ENCODE results near the gene FREY1. TPM values are rescaled to one million over a fixed set of nuclear protein-coding genes. Genes with fewer than 3 reads are reported as not detected.

FREY1 gene
- total RNA-seq, 2 experiments from 2014 or later = 3.2 to 3.9 TPM

DNA sequence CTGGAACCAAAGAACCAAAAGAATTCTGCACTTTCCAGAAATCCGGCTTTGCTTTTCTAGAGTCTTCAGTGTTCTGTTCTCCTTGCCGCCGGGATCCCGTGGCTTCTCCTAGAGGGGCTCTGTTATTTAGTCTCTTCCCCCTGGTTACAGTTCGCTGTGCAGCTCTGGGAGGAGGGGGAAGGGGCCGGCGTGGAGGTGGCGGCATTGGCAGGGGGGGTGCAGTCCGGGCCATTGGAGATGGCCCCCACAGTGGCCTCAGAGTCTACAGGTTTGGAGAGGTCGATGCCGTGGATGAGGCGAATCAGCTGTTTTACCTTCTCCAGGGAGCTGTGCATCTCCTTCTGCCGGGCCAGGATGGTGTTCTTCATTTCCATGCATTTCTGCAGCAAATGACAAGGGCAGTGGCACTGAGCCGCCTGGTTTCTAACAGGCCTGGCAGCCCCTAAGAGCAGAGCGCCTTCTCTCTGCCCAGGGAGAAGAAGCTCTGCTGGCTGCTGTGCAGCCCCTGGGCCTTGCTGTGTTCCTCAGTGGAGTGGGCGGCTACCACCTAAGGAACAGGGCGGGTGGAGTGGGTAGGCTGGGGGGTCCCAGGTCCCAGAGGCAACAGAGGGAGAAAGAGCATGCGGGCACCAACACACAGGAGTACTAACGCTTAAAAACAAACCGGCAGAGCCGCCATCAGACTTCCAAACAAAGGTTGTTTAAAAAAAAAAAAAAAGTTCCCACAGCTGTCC is 26.9 kb upstream of the FREY1 start:
- Mint-ChIP-seq H3K4me1 (peaks cover 24% of the 10 kb centered on the region), H3K9me3 (no peaks in the 10 kb centered on the region), H3K27ac (no peak overlapping the region), H3K4me3 (no peak overlapping the region), H3K36me3 (ENCODE audit: low read depth) (peaks cover 6% of the 10 kb centered on the region), H3K27me3 (no peaks in the 10 kb centered on the region)
- ChIA-PET CTCF (interaction anchor here (0.8 kb wide), 1 partner anchor 43 kb away, joined by 5 read pairs; no protein-coding TSS in a partner anchor), POLR2A (no interaction called here)
- no peak for DNase-seq

DNA sequence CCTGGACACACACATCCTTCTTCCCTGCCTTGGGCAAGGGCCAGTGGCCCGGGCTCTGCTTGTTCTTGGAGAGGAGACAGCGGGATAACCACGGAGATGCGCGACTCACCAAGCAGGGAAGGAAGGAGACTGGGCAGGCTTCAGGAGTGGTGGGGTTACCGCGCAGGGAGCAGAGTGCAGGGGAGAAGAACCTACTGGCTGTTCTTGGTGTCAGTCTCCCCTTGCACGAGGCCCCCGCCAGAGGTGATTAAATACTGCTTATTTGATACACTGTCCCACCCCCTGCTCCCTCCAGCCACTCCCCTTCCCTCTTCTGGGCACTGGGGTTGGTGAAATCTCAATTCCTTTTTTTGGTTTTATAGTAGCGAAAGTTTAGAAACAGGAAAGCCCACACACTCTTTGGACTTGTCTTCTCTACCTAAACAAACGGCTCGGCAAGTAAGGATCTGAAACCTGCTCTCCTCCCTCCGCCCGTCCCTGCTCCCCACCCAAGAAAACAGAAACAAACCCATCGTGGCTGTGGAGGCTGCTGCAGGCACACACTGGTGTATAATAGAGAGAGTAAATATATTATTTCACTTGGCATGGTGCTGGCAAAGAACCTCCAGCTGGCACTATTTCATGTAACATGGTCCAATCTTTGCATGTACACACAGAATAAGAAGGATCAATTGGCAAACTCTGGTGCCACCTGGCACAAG is 26.2 kb upstream of the FREY1 start:
- no peak overlapping the region for H3K27ac Mint-ChIP-seq
- peaks cover 6% of the 10 kb centered on the region for H3K36me3 Mint-ChIP-seq (ENCODE audit: low read depth)
- DNase-seq = no peak
- H3K4me1 Mint-ChIP-seq = peaks cover 24% of the 10 kb centered on the region
- no peak overlapping the region for H3K4me3 Mint-ChIP-seq
- H3K9me3 Mint-ChIP-seq = no peaks in the 10 kb centered on the region
- no peaks in the 10 kb centered on the region for H3K27me3 Mint-ChIP-seq
- POLR2A ChIA-PET = interaction anchor here (0.6 kb wide), 1 partner anchor 1924 kb away, joined by 3 read pairs; no protein-coding TSS in a partner anchor
- CTCF ChIA-PET = interaction anchor here (1.1 to 1.6 kb wide), 2 partner anchors 12 to 17 kb away, joined by 3 read pairs; no protein-coding TSS in a partner anchor

DNA sequence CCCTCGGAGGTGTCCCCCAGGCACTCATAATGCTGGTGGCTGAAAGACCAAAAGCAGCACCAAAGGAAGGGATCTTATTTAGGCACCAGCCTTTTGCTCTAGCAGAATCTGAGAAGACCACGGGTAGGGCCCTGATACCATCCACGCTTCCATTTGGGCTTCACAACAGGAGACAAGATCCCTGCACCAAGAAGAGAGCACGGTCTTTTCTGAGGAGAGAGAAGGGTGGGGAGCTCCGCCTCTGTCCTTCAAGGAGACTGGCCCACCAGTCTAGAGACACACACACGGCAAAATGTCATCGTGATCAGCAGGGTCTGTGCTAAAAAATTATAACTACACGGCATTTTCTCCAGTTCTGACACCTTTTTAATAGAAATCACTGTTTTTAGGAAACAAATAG is 25.1 kb upstream of the FREY1 start:
- no peak for DNase-seq
- Mint-ChIP-seq H3K4me3 (no peak overlapping the region), H3K36me3 (ENCODE audit: low read depth) (peaks cover 6% of the 10 kb centered on the region), H3K4me1 (peaks cover 28% of the 10 kb centered on the region), H3K9me3 (no peaks in the 10 kb centered on the region), H3K27me3 (no peaks in the 10 kb centered on the region), H3K27ac (no peak overlapping the region)
- ChIA-PET POLR2A (interaction anchor here (0.6 kb wide), 1 partner anchor 1923 kb away, joined by 3 read pairs; no protein-coding TSS in a partner anchor), CTCF (interaction anchor here (1.1 to 1.6 kb wide), 2 partner anchors 11 to 16 kb away, joined by 3 read pairs; no protein-coding TSS in a partner anchor)

DNA sequence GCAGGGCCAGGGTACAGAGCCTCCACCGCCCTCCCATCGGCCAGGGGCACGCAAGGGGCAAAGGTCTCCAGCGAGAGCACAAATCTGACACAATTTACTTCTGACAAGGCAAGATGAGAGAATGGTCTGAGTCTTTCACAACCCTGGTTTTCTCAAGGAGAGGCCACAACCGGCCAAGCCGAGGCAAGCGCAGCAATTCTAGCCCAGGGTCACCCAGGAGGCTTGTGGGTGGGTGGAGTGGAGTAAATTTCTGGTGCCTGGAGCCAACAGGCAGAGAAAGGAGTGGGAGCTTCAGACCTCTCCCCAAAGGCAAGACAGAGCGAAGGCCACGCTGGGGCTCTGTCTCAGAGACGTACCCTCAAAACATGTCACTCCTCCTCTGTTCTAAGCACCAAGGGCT is 24.7 kb upstream of the FREY1 start:
- DNase-seq = no peak
- ChIA-PET POLR2A (no interaction called here), CTCF (interaction anchor here (0.9 to 1.6 kb wide), 2 partner anchors 15 to 140 kb away, joined by 3 read pairs; no protein-coding TSS in a partner anchor)
- H3K9me3 Mint-ChIP-seq = no peaks in the 10 kb centered on the region
- H3K4me1 Mint-ChIP-seq = peaks cover 29% of the 10 kb centered on the region
- H3K4me3 Mint-ChIP-seq = no peak overlapping the region
- H3K27ac Mint-ChIP-seq = peak overlapping the region; percentile 44
- peaks cover 6% of the 10 kb centered on the region for H3K36me3 Mint-ChIP-seq (ENCODE audit: low read depth)
- H3K27me3 Mint-ChIP-seq = no peaks in the 10 kb centered on the region

DNA sequence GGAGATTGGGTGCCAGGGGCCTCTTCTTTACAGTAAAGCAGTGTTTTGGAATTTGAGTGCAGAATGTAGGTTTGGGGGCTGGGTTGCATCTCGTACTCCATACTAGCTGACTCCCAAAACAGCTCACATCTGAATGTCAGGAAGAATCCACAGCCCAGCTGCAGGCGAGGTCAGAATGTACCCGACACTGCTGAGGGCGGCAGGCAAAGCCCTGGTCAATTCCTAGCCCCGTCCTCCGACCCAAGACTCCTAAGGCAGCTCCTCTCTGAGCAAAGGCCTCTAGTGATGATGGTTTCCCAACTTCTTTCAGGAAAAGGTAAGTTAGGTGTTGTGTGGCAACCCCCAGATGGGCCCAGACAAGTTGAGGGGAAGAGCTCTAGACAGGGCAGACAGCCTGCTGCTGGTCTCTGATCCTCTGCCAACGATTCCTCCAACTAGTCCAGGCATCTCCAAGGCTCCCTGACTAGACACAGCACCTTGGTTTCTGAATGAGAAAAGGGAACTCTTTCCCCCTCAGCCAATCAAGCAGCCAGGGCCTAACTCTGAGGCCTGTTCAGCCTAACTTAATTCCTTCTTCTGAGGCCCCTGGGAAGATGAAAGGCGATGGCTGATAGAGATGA is 24.0 kb upstream of the FREY1 start:
- no peak for DNase-seq
- no peaks in the 10 kb centered on the region for H3K9me3 Mint-ChIP-seq
- ChIA-PET CTCF (interaction anchor here (0.9 kb wide), 1 partner anchor 140 kb away, joined by 3 read pairs; no protein-coding TSS in a partner anchor), POLR2A (no interaction called here)
- peaks cover 29% of the 10 kb centered on the region for H3K4me1 Mint-ChIP-seq
- H3K27ac Mint-ChIP-seq = peak overlapping the region; percentile 90
- no peak overlapping the region for H3K4me3 Mint-ChIP-seq
- H3K27me3 Mint-ChIP-seq = no peaks in the 10 kb centered on the region
- H3K36me3 Mint-ChIP-seq (ENCODE audit: low read depth) = peaks cover 6% of the 10 kb centered on the region

DNA sequence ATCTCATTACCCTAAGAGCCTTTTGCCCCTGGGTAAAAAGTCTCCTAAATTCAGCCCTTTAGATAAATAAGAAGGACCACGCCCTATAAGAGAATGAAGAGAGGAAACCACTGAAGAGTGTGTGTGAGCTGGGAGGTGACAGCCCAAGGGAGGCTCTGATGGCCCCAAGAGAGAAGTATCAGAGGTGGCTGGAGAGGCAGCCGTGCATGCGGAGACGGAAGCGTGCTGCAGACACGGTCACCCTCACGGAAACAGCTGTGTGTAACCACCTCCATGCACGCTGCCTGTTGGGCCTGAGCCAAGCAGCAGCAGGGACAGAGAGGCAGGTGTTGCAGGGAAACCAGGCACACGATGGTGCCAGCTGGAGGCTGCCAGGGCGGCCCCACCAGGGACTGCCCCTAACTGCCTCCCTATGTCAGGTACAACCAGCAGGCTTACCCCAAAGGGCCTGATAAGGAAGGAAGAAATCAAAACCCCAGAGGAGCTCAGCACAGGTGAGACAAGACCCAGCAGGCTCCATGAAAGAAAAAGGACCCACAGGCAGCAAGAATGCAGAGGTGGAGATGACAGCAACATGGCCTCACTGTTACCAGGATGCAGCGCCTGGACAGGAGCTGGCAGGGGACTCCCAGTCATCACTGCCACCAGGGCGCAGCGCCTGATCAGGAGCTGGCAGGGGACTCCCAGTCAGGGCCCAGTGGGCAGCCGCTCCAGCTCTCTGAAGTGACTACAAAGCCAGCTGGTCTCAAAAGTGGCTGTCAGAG is 23.1 kb upstream of the FREY1 start:
- ChIA-PET CTCF (interaction anchor here (0.5 to 2.9 kb wide), 3 partner anchors 9 to 87 kb away, joined by 3 to 10 read pairs (median 6); partner anchors contain the start of gene PEX16), POLR2A (no interaction called here)
- peak overlapping the region; percentile 90 for H3K27ac Mint-ChIP-seq
- peak; percentile 55 for DNase-seq
- peak overlapping the region; percentile 29 for H3K4me3 Mint-ChIP-seq
- no peaks in the 10 kb centered on the region for H3K9me3 Mint-ChIP-seq
- peaks cover 6% of the 10 kb centered on the region for H3K36me3 Mint-ChIP-seq (ENCODE audit: low read depth)
- peaks cover 29% of the 10 kb centered on the region for H3K4me1 Mint-ChIP-seq
- H3K27me3 Mint-ChIP-seq = no peaks in the 10 kb centered on the region

DNA sequence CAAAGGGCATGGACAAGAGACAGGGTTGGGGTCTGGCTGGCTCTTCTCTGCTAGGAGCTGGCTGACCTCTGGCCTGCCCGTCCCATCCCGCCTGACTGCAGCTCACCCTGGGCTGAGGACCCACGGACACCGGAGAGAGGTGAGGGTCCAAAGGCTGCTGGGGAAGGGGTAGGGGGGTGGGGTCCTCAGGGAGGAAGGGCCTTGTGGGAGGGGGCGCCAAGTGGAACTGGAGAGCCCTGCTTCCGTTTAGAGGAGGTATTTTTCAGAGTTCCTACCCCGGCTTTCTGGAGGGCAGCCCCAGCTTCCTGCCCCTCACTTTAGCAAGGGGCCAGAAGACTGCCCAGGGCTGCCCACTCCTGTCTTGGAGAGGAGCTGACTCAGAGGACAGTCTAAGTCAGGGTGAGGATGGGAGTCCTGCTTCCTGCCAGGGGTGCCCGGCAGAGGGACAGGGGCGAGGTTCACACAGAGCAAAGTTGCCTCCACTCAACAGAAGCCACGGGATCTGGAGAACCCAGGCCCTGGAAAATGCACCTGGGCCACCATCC is 22.5 kb upstream of the FREY1 start:
- peaks cover 6% of the 10 kb centered on the region for H3K36me3 Mint-ChIP-seq (ENCODE audit: low read depth)
- ChIA-PET CTCF (interaction anchor here (0.5 to 2.9 kb wide), 3 partner anchors 10 to 86 kb away, joined by 3 to 10 read pairs (median 6); partner anchors contain the start of gene PEX16), POLR2A (no interaction called here)
- DNase-seq = no peak
- peak overlapping the region; percentile 29 for H3K4me3 Mint-ChIP-seq
- peaks cover 4% of the 10 kb centered on the region for H3K27me3 Mint-ChIP-seq
- H3K4me1 Mint-ChIP-seq = peaks cover 29% of the 10 kb centered on the region
- H3K27ac Mint-ChIP-seq = peak overlapping the region; percentile 90
- no peaks in the 10 kb centered on the region for H3K9me3 Mint-ChIP-seq

DNA sequence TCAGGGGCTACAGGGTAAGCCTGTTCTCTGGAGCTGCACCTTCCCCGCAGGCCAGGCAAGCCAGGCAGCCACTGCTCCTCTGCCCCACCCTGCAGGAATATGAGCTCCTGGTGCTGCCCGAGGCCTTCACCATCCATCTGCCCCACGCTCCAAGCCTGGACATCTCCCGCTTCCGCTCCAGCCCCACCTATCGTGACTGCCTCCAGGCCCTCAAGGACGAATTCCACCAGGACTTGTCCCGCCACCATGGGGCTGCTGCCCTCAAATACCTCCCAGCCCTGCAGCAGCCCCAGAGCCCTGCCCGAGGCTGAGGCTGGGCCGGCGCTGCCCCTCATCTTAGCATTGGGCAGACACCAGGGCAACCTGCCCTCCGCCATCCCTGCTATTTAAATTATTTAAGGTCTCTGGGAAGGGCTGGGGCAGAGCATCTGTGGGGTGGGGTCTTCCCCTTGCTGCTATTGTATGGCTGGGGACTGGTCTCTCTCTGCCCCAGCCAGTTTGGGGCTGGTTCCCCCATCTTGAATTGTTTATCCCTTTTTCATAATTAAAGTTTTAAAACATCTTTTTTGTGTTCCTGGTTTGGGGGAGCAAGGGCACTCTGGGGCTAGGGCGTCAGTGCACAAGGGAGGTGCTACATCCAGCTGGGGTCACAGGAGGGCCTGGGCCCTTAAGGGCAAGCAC is 21.6 kb upstream of the FREY1 start:
- CTCF ChIA-PET = interaction anchor here (1.2 to 2.9 kb wide), 2 partner anchors 10 to 31 kb away, joined by 4 to 10 read pairs; partner anchors contain the start of gene PEX16
- DNase-seq = no peak
- Mint-ChIP-seq H3K9me3 (no peaks in the 10 kb centered on the region), H3K27ac (peak overlapping the region; percentile 9), H3K4me3 (no peak overlapping the region), H3K4me1 (peaks cover 29% of the 10 kb centered on the region), H3K27me3 (peaks cover 11% of the 10 kb centered on the region), H3K36me3 (ENCODE audit: low read depth) (peaks cover 6% of the 10 kb centered on the region)
- POLR2A ChIA-PET = no interaction called here

DNA sequence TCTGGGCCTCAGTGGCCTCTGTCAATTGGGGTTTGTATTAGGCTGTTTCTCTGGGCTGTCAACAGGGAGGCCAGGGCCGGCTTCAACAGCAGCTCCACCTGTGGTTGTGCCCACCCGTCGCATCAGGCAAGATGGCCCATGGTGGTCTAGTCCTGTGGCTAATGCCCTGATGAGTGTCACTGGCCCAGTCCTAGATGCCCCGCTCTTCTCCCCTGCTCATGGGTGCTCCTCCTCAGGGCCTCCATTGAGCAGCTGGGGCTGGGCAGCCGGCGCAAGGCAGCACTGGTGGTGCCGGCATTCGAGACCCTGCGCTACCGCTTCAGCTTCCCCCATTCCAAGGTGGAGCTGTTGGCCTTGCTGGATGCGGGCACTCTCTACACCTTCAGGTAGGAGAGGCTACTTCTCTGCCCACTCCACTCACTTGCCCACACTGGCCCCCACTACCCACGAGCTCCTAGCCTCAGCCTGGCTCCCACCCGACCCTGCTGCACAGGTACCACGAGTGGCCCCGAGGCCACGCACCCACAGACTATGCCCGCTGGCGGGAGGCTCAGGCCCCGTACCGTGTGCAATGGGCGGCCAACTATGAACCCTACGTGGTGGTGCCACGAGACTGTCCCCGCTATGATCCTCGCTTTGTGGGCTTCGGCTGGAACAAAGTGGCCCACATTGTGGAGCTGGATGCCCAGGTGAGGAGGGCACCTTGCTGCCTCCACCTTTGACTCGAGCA is 20.8 kb upstream of the FREY1 start:
- no peak for DNase-seq
- Mint-ChIP-seq H3K27me3 (peaks cover 16% of the 10 kb centered on the region), H3K4me3 (no peak overlapping the region), H3K4me1 (peaks cover 32% of the 10 kb centered on the region), H3K9me3 (no peaks in the 10 kb centered on the region), H3K27ac (peak overlapping the region; percentile 79), H3K36me3 (ENCODE audit: low read depth) (peaks cover 5% of the 10 kb centered on the region)
- ChIA-PET CTCF (interaction anchor here (1.2 to 2.9 kb wide), 2 partner anchors 9 to 31 kb away, joined by 4 to 10 read pairs; partner anchors contain the start of gene PEX16), POLR2A (interaction anchor here (0.6 kb wide), 1 partner anchor 9 kb away, joined by 3 read pairs; no protein-coding TSS in a partner anchor)

DNA sequence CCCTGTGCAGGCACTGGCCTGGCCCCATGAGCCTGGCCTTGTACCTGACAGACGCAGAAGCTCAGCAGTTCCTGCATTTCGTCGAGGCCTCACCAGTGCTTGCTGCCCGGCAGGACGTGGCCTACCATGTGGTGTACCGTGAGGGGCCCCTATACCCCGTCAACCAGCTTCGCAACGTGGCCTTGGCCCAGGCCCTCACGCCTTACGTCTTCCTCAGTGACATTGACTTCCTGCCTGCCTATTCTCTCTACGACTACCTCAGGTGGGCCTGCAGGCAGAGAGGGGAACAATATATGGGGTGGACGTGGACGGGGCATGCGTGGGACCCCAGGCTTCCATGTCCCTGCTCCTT is 20.2 kb upstream of the FREY1 start:
- Mint-ChIP-seq H3K27ac (peak overlapping the region; percentile 79), H3K9me3 (no peaks in the 10 kb centered on the region), H3K36me3 (ENCODE audit: low read depth) (peaks cover 3% of the 10 kb centered on the region), H3K4me1 (peaks cover 32% of the 10 kb centered on the region), H3K4me3 (no peak overlapping the region), H3K27me3 (peaks cover 16% of the 10 kb centered on the region)
- POLR2A ChIA-PET = interaction anchor here (0.6 kb wide), 1 partner anchor 8 kb away, joined by 3 read pairs; no protein-coding TSS in a partner anchor
- CTCF ChIA-PET = interaction anchor here (1.1 to 2.9 kb wide), 3 partner anchors 8 to 21 kb away, joined by 3 to 10 read pairs (median 5); partner anchors contain the start of gene PEX16
- no peak for DNase-seq
